ENCODE data around the gene TMBIM6.
"Not testable (repeated sequence)": the region's sequence is repeated elsewhere in the genome, so short reads cannot be mapped to it uniquely, and the experiment has no call there.

TMBIM6 gene

GRCh38 chr12:49777341-49777740, 36.0 kb downstream of the TMBIM6 start:
- no peak for DNase-seq (ENCODE audit: low read depth)

DNA sequence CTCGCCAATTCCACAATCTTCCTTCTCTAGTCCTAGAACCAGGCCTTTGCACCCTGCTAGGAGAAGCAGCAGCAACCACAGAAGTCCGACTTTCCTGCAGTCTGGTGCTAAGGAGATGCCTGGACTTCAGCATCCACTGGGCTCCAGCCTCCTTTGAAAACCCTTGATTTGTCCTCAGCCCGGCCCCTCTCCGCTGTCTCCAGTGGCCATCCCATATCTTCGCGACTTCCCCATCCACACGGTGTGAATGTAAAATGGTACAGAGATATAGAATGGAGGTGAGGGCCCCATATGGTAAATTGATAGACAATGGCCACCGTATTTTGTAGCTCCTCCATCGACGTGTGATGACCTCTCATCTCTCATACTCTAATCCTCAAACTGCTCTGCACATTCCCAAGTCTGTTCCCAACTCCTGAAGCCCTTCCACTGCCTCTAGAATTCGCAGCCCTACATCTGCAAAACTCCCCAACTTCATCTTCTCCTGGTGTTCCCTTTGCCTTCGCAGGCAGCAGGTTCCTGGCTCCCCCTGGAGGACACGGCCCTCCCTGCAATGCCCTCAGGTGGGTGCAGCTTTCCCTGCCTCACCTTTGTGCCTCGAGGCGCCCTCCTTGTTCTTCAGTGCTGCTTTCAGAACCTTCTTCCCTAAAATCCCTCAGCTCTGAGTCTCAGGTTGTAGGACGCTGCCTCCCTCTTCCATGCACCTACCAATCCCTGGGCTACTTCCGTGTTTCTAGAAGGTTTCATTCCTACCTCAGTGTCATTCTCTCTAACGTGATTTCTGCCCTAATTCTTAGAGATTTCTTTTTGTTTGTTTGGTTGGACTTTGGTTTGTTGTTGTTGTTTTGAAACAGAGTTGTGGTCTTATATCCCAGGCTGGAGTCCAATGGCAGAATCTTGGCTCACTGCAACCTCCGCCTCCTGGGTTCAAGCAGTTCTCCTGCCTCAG, 36.7 kb downstream of the TMBIM6 start:
- DNase-seq (ENCODE audit: low read depth): peak; percentile 58

- no peak for DNase-seq (ENCODE audit: low read depth)
Observed at GRCh38 chr12:49779581-49779980, 38.2 kb downstream of the TMBIM6 start.

GRCh38 chr12:49780914-49781313, 39.6 kb downstream of the TMBIM6 start:
- DNase-seq (ENCODE audit: low read depth): not testable (repeated sequence)

GRCh38 chr12:49783917-49784676, 42.7 kb downstream of the TMBIM6 start:
- no peak for DNase-seq (ENCODE audit: low read depth)

DNA sequence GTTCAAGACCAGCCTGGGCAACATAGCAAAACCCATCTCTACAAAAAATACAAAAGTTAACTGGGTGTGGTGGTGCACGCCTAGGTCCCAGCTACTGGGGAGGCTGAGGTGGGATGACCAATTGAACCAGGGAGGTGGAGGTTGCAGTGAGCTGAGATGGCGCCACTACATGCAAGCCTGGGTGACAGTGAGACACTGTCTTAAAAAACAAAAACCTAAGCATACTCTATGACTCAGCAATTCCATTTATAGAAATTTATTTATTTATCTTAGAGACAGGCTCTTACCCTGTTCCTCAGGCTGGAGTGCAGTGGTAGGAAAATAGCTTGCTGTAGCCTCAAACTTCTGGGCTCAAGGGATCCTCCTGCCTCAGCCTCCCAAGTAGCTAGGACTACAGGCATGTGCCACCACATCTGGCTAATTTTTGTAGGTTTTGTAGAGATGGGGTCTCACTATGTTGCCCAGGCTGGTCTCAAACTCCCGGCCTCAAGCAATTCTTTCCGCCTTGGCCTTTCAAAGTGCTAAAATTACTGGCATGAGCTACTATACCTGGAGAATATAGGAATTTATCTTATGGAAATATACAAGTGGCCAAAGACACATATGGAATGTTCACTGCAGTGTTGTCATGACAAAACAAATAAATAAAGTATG, 43.5 kb downstream of the TMBIM6 start:
- no peak for DNase-seq (ENCODE audit: low read depth)

DNA sequence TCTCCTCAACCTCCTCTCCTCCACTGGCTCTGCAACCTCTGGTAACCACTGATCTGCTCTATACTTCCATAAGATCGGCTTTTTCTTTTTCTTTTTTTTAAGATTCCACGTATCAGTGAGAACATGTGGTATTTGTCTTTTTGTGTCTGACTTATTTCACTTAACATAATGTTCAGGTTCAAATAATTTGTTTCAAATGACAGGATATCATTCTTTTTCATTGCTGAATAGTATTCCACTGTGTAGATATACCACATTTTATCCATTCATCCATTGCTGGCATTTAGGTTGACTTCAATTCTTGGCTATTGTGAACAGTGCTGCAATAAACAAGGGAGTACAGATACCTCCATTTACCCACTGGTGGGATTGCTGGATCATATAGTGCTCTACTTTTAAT, 46.3 kb downstream of the TMBIM6 start:
- no peak for DNase-seq (ENCODE audit: low read depth)

DNA sequence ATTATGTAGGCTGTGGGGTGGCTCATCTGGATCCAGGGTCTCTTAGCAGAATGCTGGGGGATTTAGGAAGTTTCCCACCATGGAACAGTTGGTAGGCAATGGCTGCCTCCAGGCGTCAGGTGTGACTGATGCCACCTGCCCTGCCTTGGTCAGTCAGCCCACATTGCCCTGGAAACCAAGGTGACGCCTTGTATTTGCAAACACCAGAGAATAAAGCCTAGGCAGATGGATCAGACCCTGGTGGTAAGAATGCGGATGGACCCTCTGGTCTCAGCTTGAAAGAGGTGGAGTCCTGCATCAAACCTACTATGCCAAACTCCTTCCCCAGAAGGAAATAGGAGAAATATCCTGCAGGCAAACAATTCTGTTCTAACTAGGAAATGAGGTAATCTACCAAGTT, 48.6 kb downstream of the TMBIM6 start:
- DNase-seq (ENCODE audit: low read depth): no peak

- DNase-seq (ENCODE audit: low read depth): no peak
Observed at GRCh38 chr12:49790741-49791555, 49.6 kb downstream of the TMBIM6 start.

DNA sequence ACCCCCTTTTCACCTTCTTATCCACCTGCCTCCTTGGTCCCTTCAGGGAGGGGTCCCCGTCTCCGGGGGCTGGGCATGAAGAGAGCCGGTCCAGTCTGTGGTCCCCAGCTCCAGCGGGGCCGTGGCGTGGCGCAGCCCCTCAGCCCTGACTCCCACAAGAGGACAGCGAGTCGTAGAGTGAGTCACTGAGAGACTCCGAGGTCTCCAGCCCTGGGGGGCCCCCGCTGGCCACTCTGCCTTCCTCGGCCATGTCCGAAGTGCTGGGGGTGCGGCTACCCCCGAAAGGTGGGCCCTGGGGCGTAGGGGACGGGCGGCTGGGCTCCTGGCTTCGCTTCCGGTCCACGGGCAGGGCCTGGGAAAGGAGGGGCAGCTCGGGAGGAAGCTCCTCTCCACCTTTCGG, 50.3 kb downstream of the TMBIM6 start:
- DNase-seq (ENCODE audit: low read depth): no peak

GRCh38 chr12:49792181-49792970, 51.0 kb downstream of the TMBIM6 start:
- DNase-seq (ENCODE audit: low read depth): no peak

GRCh38 chr12:49792976-49793580, 51.7 kb downstream of the TMBIM6 start:
- no peak for DNase-seq (ENCODE audit: low read depth)

DNA sequence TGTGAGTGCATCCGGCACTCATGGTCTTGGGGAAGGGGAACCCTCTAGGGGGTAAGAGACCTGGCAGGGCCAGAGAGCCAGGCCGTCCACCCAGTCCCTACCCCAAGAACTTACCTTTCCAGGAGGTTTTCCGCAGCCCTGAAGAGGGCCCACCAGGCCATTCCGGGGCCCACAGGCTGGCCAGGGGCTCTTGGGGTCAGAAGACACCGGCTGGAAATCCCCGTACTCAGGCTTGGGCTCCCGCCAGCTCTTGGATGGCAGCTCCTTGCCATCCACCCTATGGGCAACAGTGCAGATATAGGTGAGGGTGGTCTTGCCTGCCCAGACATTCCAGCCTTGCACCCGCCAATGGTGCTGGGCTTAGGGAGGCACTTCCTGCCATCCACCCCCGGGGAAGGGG, 52.3 kb downstream of the TMBIM6 start:
- no peak for DNase-seq (ENCODE audit: low read depth)

DNA sequence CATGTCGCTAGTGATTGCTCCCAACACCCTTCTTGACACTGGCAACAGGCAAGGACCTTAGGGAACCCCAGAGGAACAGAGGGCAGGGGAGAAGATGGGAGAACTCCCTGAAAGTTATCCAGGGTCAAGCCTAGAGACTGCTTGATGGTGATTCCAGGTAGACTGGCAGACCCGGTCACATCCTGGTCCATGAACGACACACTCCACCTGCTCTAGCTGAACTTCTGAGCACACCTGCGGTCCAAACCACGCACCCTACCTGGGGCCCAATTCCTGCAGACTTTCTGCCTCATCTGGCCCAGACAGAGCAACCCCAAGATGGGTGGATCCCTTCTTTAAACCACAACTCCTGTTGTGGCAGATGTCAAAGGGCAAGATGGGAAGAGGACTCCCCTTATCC, 52.7 kb downstream of the TMBIM6 start:
- no peak for DNase-seq (ENCODE audit: low read depth)

DNA sequence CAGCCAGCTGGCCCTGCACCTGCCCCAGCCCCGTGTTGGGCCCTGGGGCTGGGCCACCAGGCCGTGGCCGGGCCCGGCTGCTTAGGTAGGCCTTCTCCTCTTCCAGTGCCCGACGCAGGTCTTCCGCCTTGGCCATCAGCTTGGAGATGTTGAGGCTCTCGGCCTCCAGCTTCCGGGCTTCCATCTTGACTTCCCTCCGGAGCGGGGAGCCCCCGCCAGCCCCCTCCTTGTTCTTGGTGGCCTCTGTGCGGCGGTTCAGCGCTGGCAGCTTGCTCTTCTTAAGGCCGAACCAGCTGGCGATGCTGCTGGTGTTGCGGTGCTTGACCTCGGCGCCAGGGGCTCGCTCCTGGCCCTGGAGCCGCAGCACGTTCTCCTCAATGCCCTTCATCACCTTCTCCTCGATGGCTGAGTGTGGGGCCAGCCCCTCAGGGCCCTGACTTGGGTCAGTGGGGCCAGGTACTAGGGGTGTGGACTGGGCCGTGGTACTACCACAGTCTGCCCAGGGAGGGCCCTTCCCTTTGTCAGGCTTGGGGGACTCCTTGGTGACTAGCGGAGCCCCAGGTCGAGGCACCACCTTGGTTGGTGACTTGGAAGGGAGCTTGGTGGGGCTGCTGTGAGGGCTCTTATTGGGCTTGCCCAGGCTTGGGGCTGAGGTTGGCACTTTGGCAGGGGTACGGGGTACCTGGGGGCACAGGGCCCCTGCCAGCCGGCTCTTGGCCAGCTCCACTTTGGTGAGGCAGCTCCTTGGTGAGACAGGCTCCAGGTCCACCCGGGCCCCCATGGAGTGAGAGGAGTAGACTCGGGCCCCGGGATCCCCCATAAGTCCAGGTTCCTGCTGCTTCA, 53.7 kb downstream of the TMBIM6 start:
- no peak for DNase-seq (ENCODE audit: low read depth)

DNA sequence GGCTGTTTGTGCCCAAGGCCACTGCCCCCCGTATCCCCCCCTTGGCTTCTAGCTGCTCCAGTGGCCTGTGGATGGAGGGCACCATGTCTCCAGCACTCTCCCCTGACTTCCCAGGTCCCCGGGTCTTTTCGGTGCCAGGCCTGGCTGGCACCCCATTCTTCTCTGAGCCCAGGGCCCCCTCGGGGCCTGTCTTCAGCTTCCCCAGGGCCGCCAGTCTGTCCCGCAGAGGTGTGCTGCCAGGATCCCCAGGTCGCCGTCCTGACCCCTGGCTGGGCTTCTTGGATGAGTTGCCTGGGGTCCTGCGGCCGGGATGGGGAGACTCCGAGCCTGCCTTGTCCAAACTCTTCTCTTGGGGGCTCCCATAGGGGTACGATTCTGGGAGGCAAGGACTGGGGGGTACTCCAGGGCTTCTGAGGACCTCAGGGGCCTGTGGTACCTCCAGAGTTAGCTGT, 54.3 kb downstream of the TMBIM6 start:
- DNase-seq (ENCODE audit: low read depth): no peak

GRCh38 chr12:49796155-49796554, 54.8 kb downstream of the TMBIM6 start:
- DNase-seq (ENCODE audit: low read depth): no peak

DNA sequence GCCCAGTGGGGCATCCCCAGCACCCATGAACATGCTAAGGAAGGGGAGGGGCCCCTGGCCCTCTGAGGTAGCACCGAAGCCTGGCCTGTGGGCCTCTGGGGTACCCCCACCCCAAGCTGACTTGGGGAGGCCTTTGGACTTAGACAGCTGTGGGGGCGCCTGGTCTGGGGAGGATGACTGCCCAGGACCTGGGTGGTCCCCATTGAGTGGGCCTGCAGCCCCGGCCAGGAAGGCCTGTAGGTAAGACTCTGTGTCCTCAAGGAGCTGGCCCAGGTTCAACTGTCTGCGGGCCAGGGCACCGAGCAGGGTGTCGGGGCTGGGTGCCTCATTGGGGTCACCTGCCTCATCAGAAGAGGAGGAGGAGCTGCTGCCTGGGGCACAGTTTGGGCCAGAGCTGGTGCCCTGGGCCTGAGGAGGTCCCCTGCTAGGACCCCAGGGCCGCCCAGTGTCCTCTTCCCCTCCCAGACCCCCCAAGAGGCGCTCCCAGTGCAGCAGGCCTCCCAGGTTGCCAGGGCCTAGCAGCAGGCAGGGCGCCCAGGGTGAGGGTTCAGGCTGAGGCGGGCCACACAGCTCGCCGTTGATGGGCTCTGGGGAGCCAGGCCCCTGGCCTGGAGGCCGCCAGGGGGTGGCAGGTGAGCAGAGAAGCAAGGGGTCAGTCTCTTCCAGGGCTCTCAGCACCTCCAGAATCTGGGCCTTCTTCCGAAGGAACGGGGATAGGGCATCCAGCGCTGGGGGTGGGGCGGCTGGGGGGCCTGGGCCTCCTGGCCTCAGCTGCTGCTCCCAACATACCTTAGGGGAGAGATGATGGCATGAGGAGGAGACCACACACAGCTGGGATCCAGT, 55.5 kb downstream of the TMBIM6 start:
- no peak for DNase-seq (ENCODE audit: low read depth)

DNA sequence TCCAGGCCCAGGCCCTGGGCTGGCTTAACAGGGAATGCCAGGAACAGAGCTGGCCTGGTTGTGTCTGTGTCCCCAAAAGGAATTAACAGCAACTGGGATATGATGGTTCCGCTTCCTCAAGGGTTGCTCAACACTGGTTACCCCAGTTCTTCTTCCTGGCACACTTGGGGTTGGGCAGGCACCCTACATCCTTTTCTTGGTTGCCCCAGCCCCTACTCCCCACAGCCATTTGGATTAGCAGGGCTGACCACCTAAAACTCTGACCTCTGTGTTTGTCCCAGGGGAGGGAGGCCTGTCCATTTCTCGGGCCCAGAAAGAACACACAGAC, 56.1 kb downstream of the TMBIM6 start:
- no peak for DNase-seq (ENCODE audit: low read depth)
